ENCODE data around the gene GLT8D2.

GLT8D2 gene

GRCh38 chr12:103997286-103997900 lies 52.6 kb downstream of the GLT8D2 start:
- no peak for DNase-seq

- no peak for DNase-seq
Measured at GRCh38 chr12:103996595-103996994, 53.4 kb downstream of the GLT8D2 start.

GRCh38 chr12:103994235-103994634 lies 55.8 kb downstream of the GLT8D2 start:
- no peak for DNase-seq

GRCh38 chr12:103986829-103987228 lies 63.2 kb downstream of the GLT8D2 start:
- DNase-seq, result no peak

GRCh38 chr12:103978384-103978982 lies 71.5 kb downstream of the GLT8D2 start:
- no peak for DNase-seq

- DNase-seq, result no peak
Measured at GRCh38 chr12:103975368-103975767, 74.6 kb downstream of the GLT8D2 start.

- DNase-seq, result no peak
Measured at GRCh38 chr12:103973909-103974308, 76.1 kb downstream of the GLT8D2 start.

GRCh38 chr12:103969391-103969790 lies 80.6 kb downstream of the GLT8D2 start:
- DNase-seq, result no peak

- DNase-seq, result no peak
Measured at GRCh38 chr12:103966736-103967135, 83.3 kb downstream of the GLT8D2 start.

- peak; percentile 96 for DNase-seq
Measured at GRCh38 chr12:103965590-103966504, 84.1 kb downstream of the GLT8D2 start, which contains the start of gene TDG. TDG (plus strand) TSS chr12:103965872; CDS start chr12:103966038, 166 bp downstream.

GRCh38 chr12:103965255-103965589 lies 84.8 kb downstream of the GLT8D2 start:
- DNase-seq, result no peak

GRCh38 chr12:103964805-103965204 lies 85.2 kb downstream of the GLT8D2 start:
- no peak for DNase-seq

- DNase-seq, result no peak
Measured at GRCh38 chr12:103962493-103962892, 87.5 kb downstream of the GLT8D2 start.

- DNase-seq, result no peak
Measured at GRCh38 chr12:103960616-103961227, 89.3 kb downstream of the GLT8D2 start.

- no peak for DNase-seq
Measured at GRCh38 chr12:103958621-103959020, 91.4 kb downstream of the GLT8D2 start.

- DNase-seq, result no peak
Measured at GRCh38 chr12:103957865-103958388, 92.1 kb downstream of the GLT8D2 start.

GRCh38 chr12:103956509-103957027 lies 93.4 kb downstream of the GLT8D2 start:
- DNase-seq, result no peak

GRCh38 chr12:103955811-103956508 lies 94.0 kb downstream of the GLT8D2 start:
- DNase-seq, result no peak

GRCh38 chr12:103952497-103952896 lies 97.5 kb downstream of the GLT8D2 start:
- no peak for DNase-seq

- DNase-seq, result no peak
Measured at GRCh38 chr12:103948746-103949406, 101.1 kb downstream of the GLT8D2 start.

- no peak for DNase-seq
Measured at GRCh38 chr12:103947871-103948555, 102.0 kb downstream of the GLT8D2 start.
